GM12891 (cell line): Measurements from ENCODE around the gene RBM46.

Experiments
- DNase-seq: peaks from one replicate; pipeline ENCODE4 v3.0.0; 2011; ENCODE audit warnings: low spot score; ENCODE audit not compliant: insufficient read length
- FAIRE-seq: peaks from 2 replicates; lab custom pipeline; 2011; peaks lifted over from hg19 to GRCh38; lab: Jason Lieb, UNC
- PAX5 ChIP-seq: IDR thresholded peaks from 2 replicates; pipeline ENCODE4 v1.6.1; 2011; ENCODE audit warnings: low read length, moderate library complexity, mild to moderate bottlenecking; ENCODE audit not compliant: insufficient read depth, severe bottlenecking
- POLR2A ChIP-seq: IDR thresholded peaks from 2 replicates; pipeline ENCODE4 v1.6.1; 2011; ENCODE audit warnings: low read depth, low read length, control low read depth
- POLR2AphosphoS5 ChIP-seq: IDR thresholded peaks from 2 replicates; pipeline ENCODE4 v1.6.1; 2011; ENCODE audit warnings: low read depth, low read length, control low read depth
- POU2F2 ChIP-seq: IDR thresholded peaks from 2 replicates; pipeline ENCODE4 v1.6.1; 2011; ENCODE audit warnings: low read depth, mild to moderate bottlenecking, control low read depth, low read length, moderate library complexity
- SPI1 ChIP-seq: IDR thresholded peaks from 2 replicates; pipeline ENCODE4 v1.6.1; 2011; ENCODE audit warnings: low read depth, low read length, control low read depth
- TAF1 ChIP-seq: IDR thresholded peaks from 2 replicates; pipeline ENCODE4 v1.6.1; 2011; ENCODE audit warnings: low read depth, low read length, control low read depth

RBM46 gene

GRCh38 chr4:154743683-154744340 lies 37.3 kb upstream of the RBM46 start, which contains the start of gene LRAT:
Gene LRAT (plus strand): TSS chr4:154744000. CDS start chr4:154744327, 327 bp downstream.
- TF ChIP-seq PAX5 (no peak), SPI1 (no peak), POLR2A (no peak), POLR2AphosphoS5 (no peak), POU2F2 (no peak), TAF1 (no peak)
- FAIRE-seq (no peak), DNase-seq (peak; percentile 23)

- no peak for DNase-seq
- FAIRE-seq, result no peak
- TF ChIP-seq POLR2AphosphoS5, result no peak
- TF ChIP-seq POU2F2, result no peak
- TF ChIP-seq POLR2A, result no peak
- no peak for TF ChIP-seq PAX5
- no peak for TF ChIP-seq TAF1
- TF ChIP-seq SPI1, result no peak
Observed at GRCh38 chr4:154744341-154744926, 36.6 kb upstream of the RBM46 start.

- DNase-seq (no peak), FAIRE-seq (no peak)
- TF ChIP-seq PAX5, result no peak
- no peak for TF ChIP-seq POU2F2
- TF ChIP-seq POLR2A, result no peak
- TF ChIP-seq SPI1, result no peak
Observed at GRCh38 chr4:154757713-154758112, 23.4 kb upstream of the RBM46 start.

GRCh38 chr4:154760895-154761294 lies 20.2 kb upstream of the RBM46 start:
- DNase-seq (no peak), FAIRE-seq (no peak)
- TF ChIP-seq POLR2A (no peak), POLR2AphosphoS5 (no peak), PAX5 (no peak), POU2F2 (no peak), SPI1 (no peak), TAF1 (no peak)

GRCh38 chr4:154778264-154778663 lies 2.8 kb upstream of the RBM46 start:
- no peak for FAIRE-seq
- no peak for DNase-seq
- TF ChIP-seq POLR2AphosphoS5 (no peak), SPI1 (no peak), PAX5 (no peak), POU2F2 (no peak), TAF1 (no peak), POLR2A (no peak)

GRCh38 chr4:154779362-154779947 lies 1.6 kb upstream of the RBM46 start:
- FAIRE-seq (no peak), DNase-seq (no peak)
- no peak for TF ChIP-seq PAX5
- TF ChIP-seq POU2F2, result no peak
- TF ChIP-seq POLR2A, result no peak
- TF ChIP-seq SPI1, result no peak
- TF ChIP-seq POLR2AphosphoS5, result no peak
- TF ChIP-seq TAF1, result no peak

GRCh38 chr4:154781983-154782293 lies 866 bp downstream of the RBM46 start:
- DNase-seq (no peak), FAIRE-seq (no peak)
- no peak for TF ChIP-seq PAX5
- no peak for TF ChIP-seq POU2F2
- no peak for TF ChIP-seq TAF1
- TF ChIP-seq POLR2AphosphoS5, result no peak
- TF ChIP-seq POLR2A, result no peak
- no peak for TF ChIP-seq SPI1

- DNase-seq, result no peak
- peak; percentile 58 for FAIRE-seq
- TF ChIP-seq SPI1, result no peak
- TF ChIP-seq POLR2AphosphoS5, result no peak
- TF ChIP-seq POU2F2, result no peak
- TF ChIP-seq TAF1, result no peak
- TF ChIP-seq PAX5, result no peak
- TF ChIP-seq POLR2A, result no peak
Observed at GRCh38 chr4:154807042-154807630, 26.1 kb downstream of the RBM46 start.

- no peak for FAIRE-seq
- TF ChIP-seq TAF1 (no peak), POU2F2 (no peak), POLR2A (no peak), SPI1 (no peak)
- DNase-seq, result no peak
Observed at GRCh38 chr4:154818230-154818629, 37.2 kb downstream of the RBM46 start.
